ENCODE results near the gene RET.
"Not testable (repeated sequence)": the region's sequence is repeated elsewhere in the genome, so short reads cannot be mapped to it uniquely, and the experiment has no call there.

Gene RET

GRCh38 chr10:43138021-43138756 lies 61.3 kb downstream of the RET start, which contains the start of gene CSGALNACT2:
TSS of gene CSGALNACT2 (plus strand) at chr10:43138445. CDS start at chr10:43155150, 16,705 bp downstream.
- DNase-seq: peak; percentile 79

GRCh38 chr10:43138757-43139241 lies 61.9 kb downstream of the RET start:
- DNase-seq: peak; percentile 31

GRCh38 chr10:43141421-43141820 lies 64.6 kb downstream of the RET start:
- DNase-seq: no peak

GRCh38 chr10:43145311-43145710 lies 68.4 kb downstream of the RET start:
- DNase-seq: no peak

GRCh38 chr10:43145936-43146335 lies 69.1 kb downstream of the RET start:
- not testable (repeated sequence) for DNase-seq

- no peak for DNase-seq
These were observed 74.5 kb downstream of the RET start for GRCh38 chr10:43151371-43151770.

GRCh38 chr10:43153901-43154300 lies 77.0 kb downstream of the RET start:
- no peak for DNase-seq

GRCh38 chr10:43155221-43155620 lies 78.4 kb downstream of the RET start:
- DNase-seq: no peak

GRCh38 chr10:43155741-43156140 lies 78.9 kb downstream of the RET start:
- DNase-seq: no peak

- DNase-seq: no peak
These were observed 79.9 kb downstream of the RET start for GRCh38 chr10:43156590-43157341.

- DNase-seq: no peak
These were observed 81.8 kb downstream of the RET start for GRCh38 chr10:43158636-43159035.

- no peak for DNase-seq
These were observed 83.4 kb downstream of the RET start for GRCh38 chr10:43160046-43160920.

GRCh38 chr10:43160921-43161255 lies 84.0 kb downstream of the RET start:
- DNase-seq: no peak

GRCh38 chr10:43162604-43163003 lies 85.7 kb downstream of the RET start:
- no peak for DNase-seq

- peak; percentile 0 for DNase-seq
These were observed 89.5 kb downstream of the RET start for GRCh38 chr10:43166207-43166879.

GRCh38 chr10:43166880-43167497 lies 90.1 kb downstream of the RET start:
- DNase-seq: peak; percentile 25

GRCh38 chr10:43167498-43167889 lies 90.6 kb downstream of the RET start:
- DNase-seq: no peak

GRCh38 chr10:43170491-43170890 lies 93.6 kb downstream of the RET start:
- no peak for DNase-seq

GRCh38 chr10:43172645-43173044 lies 95.8 kb downstream of the RET start:
- DNase-seq: no peak

- no peak for DNase-seq
These were observed 96.3 kb downstream of the RET start for GRCh38 chr10:43173120-43173519.

GRCh38 chr10:43174969-43175368 lies 98.1 kb downstream of the RET start:
- no peak for DNase-seq

- no peak for DNase-seq
These were observed 99.4 kb downstream of the RET start for GRCh38 chr10:43176271-43176670.
